DND-41 (cell line): Measurements from ENCODE around the gene KCNIP1.

ENCODE experiments used
- ATAC-seq: fragments of 200-7000 bp; cut with Tn5 transposase; 3 replicates; pipeline ENCODE4 v1.9.1; 2021; ENCODE audit warnings: low read depth; ENCODE audit not compliant: insufficient read depth
- DNase-seq: peaks from one replicate; pipeline ENCODE4 v3.0.0-alpha.2; 2020
- H2AFZ ChIP-seq: 2 replicates; pipeline ENCODE4 v1.6.0; 2012; ENCODE audit warnings: low read depth, low read length
- H3K27ac ChIP-seq: 2 replicates; pipeline ENCODE4 v1.5.1; 2012; ENCODE audit warnings: low read length, inconsistent platforms
- H3K27me3 ChIP-seq: fragments of 200-600 bp; sonication (generic); 2 replicates; pipeline ENCODE4 v1.6.0; 2012; ENCODE audit warnings: low read length, mild to moderate bottlenecking, inconsistent platforms; ENCODE audit not compliant: insufficient read depth, poor library complexity
- H3K36me3 ChIP-seq: 2 replicates; pipeline ENCODE4 v1.5.1; 2012; ENCODE audit warnings: low read length, inconsistent platforms; ENCODE audit not compliant: insufficient read depth
- H3K4me1 ChIP-seq: 2 replicates; pipeline ENCODE4 v1.5.1; 2012; ENCODE audit warnings: mild to moderate bottlenecking, low read length; ENCODE audit not compliant: insufficient read depth
- H3K4me2 ChIP-seq: 2 replicates; pipeline ENCODE4 v1.6.0; 2012; ENCODE audit warnings: mild to moderate bottlenecking, moderate library complexity, low read length, inconsistent platforms; ENCODE audit not compliant: insufficient read depth
- H3K4me3 ChIP-seq, 2 experiments: fragments of 200-600 bp in 1 of 2; shearing (Covaris generic) in 1 of 2; 2 replicates each; pipeline ENCODE4 v1.5.1; 2012 to 2016; ENCODE audit warnings: inconsistent platforms in 2 of 2, low read length in 2 of 2, mild to moderate bottlenecking in 2 of 2, low read depth in 1 of 2, moderate library complexity in 1 of 2
- H3K79me2 ChIP-seq: 2 replicates; pipeline ENCODE4 v1.6.0; 2012; ENCODE audit warnings: low read length, inconsistent platforms; ENCODE audit not compliant: insufficient read depth
- H3K9ac ChIP-seq: 2 replicates; pipeline ENCODE4 v1.6.0; 2012; ENCODE audit warnings: low read depth, mild to moderate bottlenecking, inconsistent platforms, low read length, moderate library complexity
- H3K9me3 ChIP-seq: 2 replicates; pipeline ENCODE4 v1.5.1; 2012; ENCODE audit warnings: low read length, moderate library complexity, mild to moderate bottlenecking, inconsistent platforms; ENCODE audit not compliant: insufficient read depth, severe bottlenecking
- H4K20me1 ChIP-seq: 2 replicates; pipeline ENCODE4 v1.6.0; 2012; ENCODE audit warnings: low read length; ENCODE audit not compliant: insufficient read depth
- EZH2 ChIP-seq: IDR thresholded peaks from 3 replicates; pipeline ENCODE4 v1.6.1; 2012; ENCODE audit warnings: borderline replicate concordance, low read depth, mild to moderate bottlenecking, moderate library complexity, low read length, inconsistent platforms; ENCODE audit not compliant: severe bottlenecking
- TF ChIP-seq, protein P1 (sequence below): IDR thresholded peaks from 2 replicates; pipeline ENCODE4 v1.5.1; 2012; ENCODE audit warnings: borderline replicate concordance, low read length, moderate library complexity, mild to moderate bottlenecking; ENCODE audit not compliant: poor library complexity, severe bottlenecking; ENCODE audit errors: extremely low read depth

Gene KCNIP1

GRCh38 chr5:170497311-170498038 is 6.3 kb upstream of the KCNIP1 start:
- H3K79me2 ChIP-seq: no peaks in the 10 kb centered on the region
- no peaks in the 10 kb centered on the region for H3K36me3 ChIP-seq
- H3K9me3 ChIP-seq: no peaks in the 10 kb centered on the region
- DNase-seq (no peak), ATAC-seq (no peak)
- no peak overlapping the region for H3K4me2 ChIP-seq
- no peak overlapping the region for H3K4me3 ChIP-seq
- peaks cover 38% of the 10 kb centered on the region for H3K27me3 ChIP-seq
- H3K9ac ChIP-seq: no peak overlapping the region
- H2AFZ ChIP-seq: no peak overlapping the region
- no peak overlapping the region for H3K27ac ChIP-seq
- H3K4me1 ChIP-seq: no peaks in the 10 kb centered on the region
- no peaks in the 10 kb centered on the region for H4K20me1 ChIP-seq
- TF ChIP-seq, protein P1, sequence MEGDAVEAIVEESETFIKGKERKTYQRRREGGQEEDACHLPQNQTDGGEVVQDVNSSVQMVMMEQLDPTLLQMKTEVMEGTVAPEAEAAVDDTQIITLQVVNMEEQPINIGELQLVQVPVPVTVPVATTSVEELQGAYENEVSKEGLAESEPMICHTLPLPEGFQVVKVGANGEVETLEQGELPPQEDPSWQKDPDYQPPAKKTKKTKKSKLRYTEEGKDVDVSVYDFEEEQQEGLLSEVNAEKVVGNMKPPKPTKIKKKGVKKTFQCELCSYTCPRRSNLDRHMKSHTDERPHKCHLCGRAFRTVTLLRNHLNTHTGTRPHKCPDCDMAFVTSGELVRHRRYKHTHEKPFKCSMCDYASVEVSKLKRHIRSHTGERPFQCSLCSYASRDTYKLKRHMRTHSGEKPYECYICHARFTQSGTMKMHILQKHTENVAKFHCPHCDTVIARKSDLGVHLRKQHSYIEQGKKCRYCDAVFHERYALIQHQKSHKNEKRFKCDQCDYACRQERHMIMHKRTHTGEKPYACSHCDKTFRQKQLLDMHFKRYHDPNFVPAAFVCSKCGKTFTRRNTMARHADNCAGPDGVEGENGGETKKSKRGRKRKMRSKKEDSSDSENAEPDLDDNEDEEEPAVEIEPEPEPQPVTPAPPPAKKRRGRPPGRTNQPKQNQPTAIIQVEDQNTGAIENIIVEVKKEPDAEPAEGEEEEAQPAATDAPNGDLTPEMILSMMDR: no peak
- TF ChIP-seq EZH2: no peak

DNA sequence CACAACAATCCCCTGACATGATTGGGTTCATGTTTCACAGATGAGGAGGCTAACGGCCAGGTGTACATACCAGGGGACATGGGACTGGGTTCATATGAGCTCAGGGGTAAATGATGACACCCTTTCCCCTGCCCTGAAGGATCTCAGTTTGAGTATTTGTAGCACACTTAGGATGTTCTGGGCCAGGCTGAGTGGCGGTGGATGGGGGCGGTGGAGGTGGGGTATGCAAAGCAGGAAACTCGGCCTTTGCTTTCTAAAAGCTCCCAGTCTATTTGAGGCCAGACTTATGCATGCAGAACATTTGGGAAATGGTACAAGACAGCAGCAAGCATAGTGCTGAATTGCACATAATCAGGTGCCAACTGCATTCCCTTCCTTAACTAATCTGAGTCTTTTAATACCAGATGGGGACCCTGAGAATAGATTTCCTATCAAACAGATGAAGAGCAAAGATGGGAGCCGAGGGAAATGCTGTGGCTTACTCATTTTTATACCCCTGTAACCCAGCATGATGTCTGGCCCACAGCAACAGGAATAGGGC is 4.9 kb upstream of the KCNIP1 start:
- TF ChIP-seq, protein P1: no peak
- TF ChIP-seq EZH2: no peak
- Histone ChIP-seq H3K9me3 (no peaks in the 10 kb centered on the region), H3K27ac (no peak overlapping the region), H3K4me3 (no peak overlapping the region), H3K79me2 (no peaks in the 10 kb centered on the region), H3K4me2 (no peak overlapping the region), H3K36me3 (no peaks in the 10 kb centered on the region), H3K4me1 (no peaks in the 10 kb centered on the region), H4K20me1 (no peaks in the 10 kb centered on the region), H2AFZ (no peak overlapping the region), H3K9ac (no peak overlapping the region), H3K27me3 (peaks cover 36% of the 10 kb centered on the region)
- DNase-seq: no peak
- no peak for ATAC-seq

- Histone ChIP-seq H3K4me3 (no peak overlapping the region), H3K4me1 (no peaks in the 10 kb centered on the region), H3K9me3 (no peaks in the 10 kb centered on the region), H3K27ac (no peak overlapping the region), H3K9ac (no peak overlapping the region), H3K4me2 (no peak overlapping the region), H3K79me2 (no peaks in the 10 kb centered on the region), H3K27me3 (peaks cover 28% of the 10 kb centered on the region), H4K20me1 (no peaks in the 10 kb centered on the region), H3K36me3 (no peaks in the 10 kb centered on the region), H2AFZ (no peak overlapping the region)
- DNase-seq: no peak
- TF ChIP-seq, protein P1: no peak
- TF ChIP-seq EZH2: no peak
- no peak for ATAC-seq
Measured at GRCh38 chr5:170499621-170500020, 4.2 kb upstream of the KCNIP1 start.
